Prostate gland (tissue), 2 donors: ENCODE data around the gene TUBA1B.

Source experiments
- POLR2A ChIP-seq: fragments of 450-650 bp; IDR thresholded peaks from one replicate; pipeline ENCODE4 v1.6.1; 2016; ENCODE audit warnings: antibody characterized with exemption, mild to moderate bottlenecking
- POLR2AphosphoS5 ChIP-seq: sonication (generic); formaldehyde crosslinking; IDR thresholded peaks from one replicate; pipeline ENCODE4 v1.6.1; 2017; ENCODE audit warnings: antibody characterized with exemption
- TF ChIP-seq, protein P1 (sequence below), 4 experiments: fragments of 200-600 bp in 2 of 4; fragments of 450-650 bp in 2 of 4; sonication (generic) in 2 of 4; IDR thresholded peaks; 1 replicate in 3 of 4; 2 replicates in 1 of 4; pipeline ENCODE4 v1.5.1; 2016 to 2019; ENCODE audit warnings: antibody characterized with exemption in 4 of 4, mild to moderate bottlenecking in 2 of 4, moderate library complexity in 2 of 4

DNA sequence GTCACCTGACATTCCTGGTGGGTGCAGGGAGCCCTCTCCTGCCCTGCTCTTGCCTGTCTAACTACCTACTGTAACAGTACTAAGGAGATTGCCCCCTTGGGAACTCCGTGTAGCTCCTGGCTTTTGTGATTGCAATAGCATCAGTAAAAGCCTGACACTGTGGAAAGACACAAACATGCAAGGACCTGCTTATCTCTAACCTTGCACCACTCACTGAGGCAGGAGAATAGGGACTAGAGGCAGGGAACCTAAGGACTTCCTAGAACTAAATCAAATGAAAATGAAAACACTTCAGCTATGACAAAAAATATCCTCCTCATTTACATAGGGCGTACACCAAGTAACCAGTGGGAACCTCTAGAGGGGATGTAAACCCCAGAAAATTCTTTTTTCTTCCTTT, 29.2 kb upstream of the TUBA1B start:
- TF ChIP-seq, protein P1, sequence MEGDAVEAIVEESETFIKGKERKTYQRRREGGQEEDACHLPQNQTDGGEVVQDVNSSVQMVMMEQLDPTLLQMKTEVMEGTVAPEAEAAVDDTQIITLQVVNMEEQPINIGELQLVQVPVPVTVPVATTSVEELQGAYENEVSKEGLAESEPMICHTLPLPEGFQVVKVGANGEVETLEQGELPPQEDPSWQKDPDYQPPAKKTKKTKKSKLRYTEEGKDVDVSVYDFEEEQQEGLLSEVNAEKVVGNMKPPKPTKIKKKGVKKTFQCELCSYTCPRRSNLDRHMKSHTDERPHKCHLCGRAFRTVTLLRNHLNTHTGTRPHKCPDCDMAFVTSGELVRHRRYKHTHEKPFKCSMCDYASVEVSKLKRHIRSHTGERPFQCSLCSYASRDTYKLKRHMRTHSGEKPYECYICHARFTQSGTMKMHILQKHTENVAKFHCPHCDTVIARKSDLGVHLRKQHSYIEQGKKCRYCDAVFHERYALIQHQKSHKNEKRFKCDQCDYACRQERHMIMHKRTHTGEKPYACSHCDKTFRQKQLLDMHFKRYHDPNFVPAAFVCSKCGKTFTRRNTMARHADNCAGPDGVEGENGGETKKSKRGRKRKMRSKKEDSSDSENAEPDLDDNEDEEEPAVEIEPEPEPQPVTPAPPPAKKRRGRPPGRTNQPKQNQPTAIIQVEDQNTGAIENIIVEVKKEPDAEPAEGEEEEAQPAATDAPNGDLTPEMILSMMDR (IDR thresholded peaks at IDR 0.05): no peak
- TF ChIP-seq POLR2A: no peak
- TF ChIP-seq POLR2AphosphoS5: no peak
